Fibroblast of villous mesenchyme (primary cell): ENCODE results near the gene VSIG4. TPM values are rescaled to one million over a fixed set of nuclear protein-coding genes. Genes with fewer than 3 reads are reported as not detected.

Source experiments
- DNase-seq: peaks from one replicate; pipeline ENCODE4 v3.0.0-alpha.2; 2010; ENCODE audit warnings: low read depth
- H3K4me3 ChIP-seq: 2 replicates; pipeline ENCODE4 v1.5.1; 2011; ENCODE audit warnings: low read depth, mild to moderate bottlenecking, low read length
- CTCF ChIP-seq: IDR thresholded peaks from 2 replicates; pipeline ENCODE4 v1.5.1; 2012; ENCODE audit warnings: low read depth, mild to moderate bottlenecking, low read length; ENCODE audit not compliant: insufficient read depth
- total RNA-seq: library from RNA; depleted of rRNA; stranded (reverse); fragments of >200 nt; gene quantifications from 2 replicates; pipeline ENCODE4 v1.2.3, GENCODE V29; 2012

VSIG4 gene
- total RNA-seq, 1 donor = not detected

- no peak for TF ChIP-seq CTCF
- no peak for DNase-seq
- no peak overlapping the region for H3K4me3 ChIP-seq
Observed at GRCh38 chrX:66015900-66016689, 23.8 kb downstream of the VSIG4 start.

GRCh38 chrX:66015152-66015831, 24.6 kb downstream of the VSIG4 start:
- no peak for DNase-seq
- no peak for TF ChIP-seq CTCF
- H3K4me3 ChIP-seq = no peak overlapping the region

GRCh38 chrX:66014556-66014955, 25.3 kb downstream of the VSIG4 start:
- TF ChIP-seq CTCF = no peak
- H3K4me3 ChIP-seq = no peak overlapping the region
- DNase-seq = no peak

GRCh38 chrX:66014084-66014483, 25.8 kb downstream of the VSIG4 start:
- no peak for DNase-seq
- no peak overlapping the region for H3K4me3 ChIP-seq
- TF ChIP-seq CTCF = no peak

- no peak for TF ChIP-seq CTCF
- no peak for DNase-seq
- H3K4me3 ChIP-seq = no peak overlapping the region
Observed at GRCh38 chrX:66013194-66013816, 26.6 kb downstream of the VSIG4 start.

GRCh38 chrX:66012094-66012534, 27.8 kb downstream of the VSIG4 start:
- no peak for TF ChIP-seq CTCF
- no peak for DNase-seq
- no peak overlapping the region for H3K4me3 ChIP-seq
